Type B pancreatic cell (in vitro differentiated cells): Measurements from ENCODE around the gene HSCB. TPM values are rescaled to one million over a fixed set of nuclear protein-coding genes. Genes with fewer than 3 reads are reported as not detected.
"Not testable (repeated sequence)": the region's sequence is repeated elsewhere in the genome, so short reads cannot be mapped to it uniquely, and the experiment has no call there.

ENCODE experiments used
- DNase-seq: peaks from one replicate; pipeline ENCODE4 v3.0.0; 2021; ENCODE audit warnings: mixed read lengths; ENCODE audit not compliant: unreplicated experiment; ENCODE audit errors: extremely low spot score
- H3K27ac Mint-ChIP-seq: 2 replicates; pipeline ENCODE4 v1.8.0; 2021; ENCODE audit warnings: mild to moderate bottlenecking, mixed read lengths
- H3K27me3 Mint-ChIP-seq: 2 replicates; pipeline ENCODE4 v1.8.0; 2021; ENCODE audit warnings: mixed read lengths
- H3K36me3 Mint-ChIP-seq: 2 replicates; pipeline ENCODE4 v1.8.0; 2021; ENCODE audit warnings: mixed read lengths
- H3K4me1 Mint-ChIP-seq: one replicate; pipeline ENCODE4 v1.8.0; 2021; ENCODE audit warnings: mixed read lengths; ENCODE audit not compliant: unreplicated experiment
- H3K4me3 Mint-ChIP-seq: 2 replicates; pipeline ENCODE4 v1.8.0; 2021; ENCODE audit warnings: mild to moderate bottlenecking, mixed read lengths
- H3K9me3 Mint-ChIP-seq: 2 replicates; pipeline ENCODE4 v1.8.0; 2021; ENCODE audit warnings: mixed read lengths
- long read RNA-seq: library from polyadenylated mRNA; unstranded; transcript quantifications from one replicate; pipeline ENCODE4 v2.0.0, GENCODE V29; 2020
- total RNA-seq: library from RNA; stranded (reverse); gene quantifications from 2 replicates; pipeline ENCODE4 v1.2.1, GENCODE V29; 2021; ENCODE audit warnings: low replicate concordance
- TF ChIP-seq, protein P1 (sequence below): fragments of 200-600 bp; sonication (generic); conservative IDR thresholded peaks from 2 replicates; pipeline ENCODE4 v1.5.0; 2021; ENCODE audit warnings: antibody characterized with exemption, mild to moderate bottlenecking

The HSCB gene, protein sequence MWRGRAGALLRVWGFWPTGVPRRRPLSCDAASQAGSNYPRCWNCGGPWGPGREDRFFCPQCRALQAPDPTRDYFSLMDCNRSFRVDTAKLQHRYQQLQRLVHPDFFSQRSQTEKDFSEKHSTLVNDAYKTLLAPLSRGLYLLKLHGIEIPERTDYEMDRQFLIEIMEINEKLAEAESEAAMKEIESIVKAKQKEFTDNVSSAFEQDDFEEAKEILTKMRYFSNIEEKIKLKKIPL
- total RNA-seq, result 11.4 and 13.5 TPM in 2 replicates
- long read RNA-seq, transcript HSCB-201 (6 exons, 1,114 nt), result major isoform, 9 of 11 reads
- long read RNA-seq, partial matches to known transcripts, result 1 of 11 reads
- long read RNA-seq, other reads (novel, unspliced or antisense), result 1 of 11 reads

- H3K4me3 Mint-ChIP-seq, result peak within 1 kb of the TSS; percentile 91
- H3K36me3 Mint-ChIP-seq, result peaks cover 7% of the 10 kb centered on the region
- peak; percentile 96 for DNase-seq
- TF ChIP-seq, protein P1, sequence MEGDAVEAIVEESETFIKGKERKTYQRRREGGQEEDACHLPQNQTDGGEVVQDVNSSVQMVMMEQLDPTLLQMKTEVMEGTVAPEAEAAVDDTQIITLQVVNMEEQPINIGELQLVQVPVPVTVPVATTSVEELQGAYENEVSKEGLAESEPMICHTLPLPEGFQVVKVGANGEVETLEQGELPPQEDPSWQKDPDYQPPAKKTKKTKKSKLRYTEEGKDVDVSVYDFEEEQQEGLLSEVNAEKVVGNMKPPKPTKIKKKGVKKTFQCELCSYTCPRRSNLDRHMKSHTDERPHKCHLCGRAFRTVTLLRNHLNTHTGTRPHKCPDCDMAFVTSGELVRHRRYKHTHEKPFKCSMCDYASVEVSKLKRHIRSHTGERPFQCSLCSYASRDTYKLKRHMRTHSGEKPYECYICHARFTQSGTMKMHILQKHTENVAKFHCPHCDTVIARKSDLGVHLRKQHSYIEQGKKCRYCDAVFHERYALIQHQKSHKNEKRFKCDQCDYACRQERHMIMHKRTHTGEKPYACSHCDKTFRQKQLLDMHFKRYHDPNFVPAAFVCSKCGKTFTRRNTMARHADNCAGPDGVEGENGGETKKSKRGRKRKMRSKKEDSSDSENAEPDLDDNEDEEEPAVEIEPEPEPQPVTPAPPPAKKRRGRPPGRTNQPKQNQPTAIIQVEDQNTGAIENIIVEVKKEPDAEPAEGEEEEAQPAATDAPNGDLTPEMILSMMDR, result peak; percentile 22
- H3K27ac Mint-ChIP-seq, result peak within 1 kb of the TSS; percentile 87
- no peaks in the 10 kb centered on the region for H3K27me3 Mint-ChIP-seq
- H3K4me1 Mint-ChIP-seq, result peaks cover 17% of the 10 kb centered on the region
- H3K9me3 Mint-ChIP-seq, result no peaks in the 10 kb centered on the region
Observed at GRCh38 chr22:28741785-28742561, at the start of gene HSCB, which contains the start of gene CHEK2. HSCB (plus strand) TSS chr22:28742039; CDS start chr22:28742096, 57 bp downstream. CHEK2 (minus strand) TSS chr22:28741820; CDS start chr22:28734721, 7,099 bp downstream.

- not testable (repeated sequence) for H3K4me3 Mint-ChIP-seq, DNase-seq, H3K27me3 Mint-ChIP-seq, H3K9me3 Mint-ChIP-seq, H3K27ac Mint-ChIP-seq
- peaks cover 19% of the 10 kb centered on the region for H3K36me3 Mint-ChIP-seq
- H3K4me1 Mint-ChIP-seq, result peaks cover 28% of the 10 kb centered on the region
Observed at GRCh38 chr22:28693041-28693760, 48.6 kb upstream of the HSCB start.

DNA sequence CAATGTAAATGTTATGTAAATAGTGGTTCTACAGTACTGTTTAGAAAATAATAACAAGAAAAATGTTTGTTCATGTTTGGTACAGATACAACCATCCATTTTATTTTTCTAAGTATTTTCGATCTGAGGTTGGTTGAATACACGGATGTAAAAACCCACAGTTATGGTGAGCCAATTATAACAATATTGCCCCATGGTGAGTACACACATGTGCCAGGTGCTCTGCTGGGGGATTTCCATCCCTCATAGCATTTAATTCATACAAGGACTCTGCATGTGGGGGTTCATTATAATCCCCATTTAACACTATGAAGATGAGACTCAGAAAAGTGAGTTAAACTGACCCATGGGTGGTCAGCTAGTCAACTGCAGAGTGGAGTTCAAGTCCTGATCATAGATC is 38.9 kb upstream of the HSCB start:
- H3K4me3 Mint-ChIP-seq, result no peak overlapping the region
- H3K9me3 Mint-ChIP-seq, result no peaks in the 10 kb centered on the region
- peaks cover 14% of the 10 kb centered on the region for H3K36me3 Mint-ChIP-seq
- H3K27me3 Mint-ChIP-seq, result no peaks in the 10 kb centered on the region
- H3K4me1 Mint-ChIP-seq, result peaks cover 4% of the 10 kb centered on the region
- H3K27ac Mint-ChIP-seq, result no peak overlapping the region
- no peak for DNase-seq
- TF ChIP-seq, protein P1, result no peak

- peaks cover 4% of the 10 kb centered on the region for H3K4me1 Mint-ChIP-seq
- H3K9me3 Mint-ChIP-seq, result no peaks in the 10 kb centered on the region
- no peak overlapping the region for H3K27ac Mint-ChIP-seq
- H3K27me3 Mint-ChIP-seq, result no peaks in the 10 kb centered on the region
- DNase-seq, result no peak
- TF ChIP-seq, protein P1, result no peak
- H3K4me3 Mint-ChIP-seq, result no peak overlapping the region
- H3K36me3 Mint-ChIP-seq, result peaks cover 16% of the 10 kb centered on the region
Observed at GRCh38 chr22:28703436-28703835, 38.4 kb upstream of the HSCB start.

DNA sequence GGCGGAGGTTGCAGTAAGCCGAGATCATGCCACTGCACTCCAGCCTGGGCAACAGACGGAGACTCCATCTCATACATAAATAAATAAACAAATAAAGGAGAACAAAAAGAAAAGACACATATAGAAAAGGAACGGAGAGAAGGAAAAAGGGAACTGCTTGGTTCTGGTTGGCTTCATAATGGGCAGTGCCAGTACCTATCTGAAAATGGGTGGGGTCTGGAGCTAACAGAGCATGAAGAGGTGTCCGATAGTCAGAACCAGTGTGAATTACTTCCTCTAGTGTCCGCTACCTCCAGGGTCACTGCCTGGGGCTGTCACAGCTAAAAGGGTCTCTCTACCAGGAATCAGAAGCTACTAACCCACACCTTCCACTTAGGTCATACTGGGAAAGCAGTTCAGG is 35.0 kb upstream of the HSCB start:
- H3K27me3 Mint-ChIP-seq, result no peaks in the 10 kb centered on the region
- H3K27ac Mint-ChIP-seq, result no peak overlapping the region
- TF ChIP-seq, protein P1, result no peak
- no peak overlapping the region for H3K4me3 Mint-ChIP-seq
- DNase-seq, result no peak
- peaks cover 13% of the 10 kb centered on the region for H3K4me1 Mint-ChIP-seq
- H3K36me3 Mint-ChIP-seq, result peaks cover 17% of the 10 kb centered on the region
- no peaks in the 10 kb centered on the region for H3K9me3 Mint-ChIP-seq
